MG63 (cell line): ENCODE data around the gene RNF19B. TPM values are rescaled to one million over a fixed set of nuclear protein-coding genes. Genes with fewer than 3 reads are reported as not detected.

Experiments
- DNase-seq: peaks from one replicate; pipeline ENCODE4 v3.0.0-alpha.2; 2020
- H3K27me3 ChIP-seq: fragments of 250-450 bp; sonication (Bioruptor Pico); 2 replicates; pipeline ENCODE4 v1.5.1; 2020; ENCODE audit warnings: mild to moderate bottlenecking, moderate library complexity
- H3K36me3 ChIP-seq: fragments of 250-450 bp; sonication (Bioruptor Pico); 2 replicates; pipeline ENCODE4 v1.5.1; 2020; ENCODE audit warnings: mild to moderate bottlenecking, moderate library complexity
- H3K4me3 ChIP-seq: fragments of 250-450 bp; sonication (Bioruptor Pico); 2 replicates; pipeline ENCODE4 v1.5.1; 2020; ENCODE audit warnings: mild to moderate bottlenecking, moderate library complexity
- H3K9me3 ChIP-seq: fragments of 250-450 bp; sonication (Bioruptor Pico); 2 replicates; pipeline ENCODE4 v1.5.1; 2020; ENCODE audit warnings: mild to moderate bottlenecking, moderate library complexity
- total RNA-seq: library from RNA; depleted of rRNA; stranded (reverse); fragments of >200 nt; shearing (Covaris generic); gene quantifications from 2 replicates; pipeline ENCODE4 v1.2.3, GENCODE V29; 2014; ENCODE audit warnings: low replicate concordance

The RNF19B gene
- total RNA-seq, 1 experiment from 2014 or later: 6.9 TPM

DNA sequence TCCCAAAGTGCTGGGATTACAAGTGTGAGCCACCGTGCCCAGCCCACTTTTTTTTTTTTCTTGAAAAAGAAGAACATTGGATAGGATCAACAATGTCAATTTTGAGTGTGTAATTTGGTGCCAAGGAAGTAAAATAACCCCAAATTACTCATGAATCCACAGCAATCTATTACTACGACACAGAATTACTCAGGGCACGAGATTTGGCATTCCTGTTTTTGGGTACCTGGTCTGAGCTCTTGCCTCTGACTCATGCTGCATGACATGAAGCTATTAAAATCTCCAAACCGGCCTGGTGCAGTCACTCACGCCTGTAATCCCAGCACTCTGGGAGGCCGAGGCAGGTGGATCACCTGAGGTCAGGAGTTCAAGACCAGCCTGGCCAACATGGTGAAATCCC is 10.4 kb downstream of the RNF19B start:
- Histone ChIP-seq H3K9me3 (no peaks in the 10 kb centered on the region), H3K27me3 (no peaks in the 10 kb centered on the region), H3K4me3 (no peak overlapping the region), H3K36me3 (no peaks in the 10 kb centered on the region)
- peak; percentile 62 for DNase-seq

GRCh38 chr1:32953495-32953894 is 11.1 kb downstream of the RNF19B start:
- no peak overlapping the region for H3K4me3 ChIP-seq

GRCh38 chr1:32949519-32949918 is 15.1 kb downstream of the RNF19B start:
- Histone ChIP-seq H3K27me3 (no peaks in the 10 kb centered on the region), H3K9me3 (no peaks in the 10 kb centered on the region), H3K36me3 (peaks cover 6% of the 10 kb centered on the region), H3K4me3 (no peak overlapping the region)
- DNase-seq: no peak

More at GRCh38 chr1:32953495-32953894, 11.1 kb downstream of the RNF19B start:
- Histone ChIP-seq H3K9me3 (no peaks in the 10 kb centered on the region), H3K27me3 (no peaks in the 10 kb centered on the region), H3K36me3 (no peaks in the 10 kb centered on the region)
- DNase-seq: no peak

DNA sequence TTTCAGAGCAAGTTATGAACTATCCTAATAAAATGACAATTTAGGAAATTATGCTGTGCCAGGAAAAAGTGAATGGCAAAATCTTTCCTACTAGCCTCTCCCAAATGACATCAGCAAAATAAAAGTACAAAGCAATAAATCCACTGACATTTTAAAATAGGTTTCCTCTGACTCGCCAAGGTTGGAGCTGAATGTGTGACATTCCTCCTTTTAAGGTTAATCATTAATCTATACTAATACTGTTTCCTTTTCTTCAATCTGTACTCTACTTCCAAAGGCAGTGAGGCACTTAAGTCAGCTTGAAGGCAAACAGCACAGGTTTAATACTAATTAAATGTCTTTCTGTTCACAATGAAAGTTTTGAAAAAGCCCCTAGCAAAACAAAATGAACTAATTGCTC is 15.7 kb downstream of the RNF19B start:
- H3K9me3 ChIP-seq: no peaks in the 10 kb centered on the region
- H3K27me3 ChIP-seq: no peaks in the 10 kb centered on the region
- H3K36me3 ChIP-seq: peaks cover 12% of the 10 kb centered on the region
- no peak for DNase-seq
- no peak overlapping the region for H3K4me3 ChIP-seq

- Histone ChIP-seq H3K27me3 (no peaks in the 10 kb centered on the region), H3K9me3 (no peaks in the 10 kb centered on the region), H3K36me3 (peaks cover 17% of the 10 kb centered on the region), H3K4me3 (no peak overlapping the region)
- no peak for DNase-seq
Measured at GRCh38 chr1:32948390-32948722, 16.3 kb downstream of the RNF19B start.

DNA sequence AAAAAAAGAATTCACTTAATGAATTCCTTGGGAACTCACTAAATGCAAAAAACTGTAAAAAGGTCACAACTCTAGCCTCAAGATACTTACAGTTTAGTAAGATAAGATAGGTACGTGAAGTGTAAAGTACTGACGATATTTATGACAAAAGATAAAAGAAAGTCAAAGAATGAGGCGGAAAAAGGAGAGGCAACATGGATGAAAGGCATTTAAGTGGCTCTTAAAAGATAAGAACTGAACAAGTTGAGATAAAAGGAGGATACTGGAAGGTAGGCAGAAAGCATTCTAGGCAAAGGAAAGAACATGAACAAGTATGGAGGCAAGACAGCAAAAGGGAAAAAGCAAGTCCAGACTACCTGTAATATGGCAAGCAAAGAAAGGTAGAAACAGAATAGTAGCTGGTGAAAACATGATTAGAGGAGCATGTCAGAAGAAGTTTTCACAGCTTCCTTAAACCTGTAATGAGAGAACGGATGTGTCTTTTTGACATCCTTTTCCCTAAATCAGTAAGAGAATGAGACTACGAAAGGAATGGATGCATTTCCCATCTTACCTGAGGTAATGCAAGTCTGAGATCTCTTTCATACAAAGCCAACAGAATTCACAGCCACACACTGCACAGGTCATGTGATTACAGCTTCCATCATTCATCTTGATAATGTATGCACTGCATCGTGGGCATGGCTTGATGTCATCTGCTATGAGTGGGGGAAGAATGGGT is 16.8 kb downstream of the RNF19B start:
- no peak for DNase-seq
- Histone ChIP-seq H3K4me3 (no peak overlapping the region), H3K36me3 (peaks cover 19% of the 10 kb centered on the region), H3K9me3 (no peaks in the 10 kb centered on the region), H3K27me3 (no peaks in the 10 kb centered on the region)

- no peaks in the 10 kb centered on the region for H3K27me3 ChIP-seq
- DNase-seq: no peak
- H3K9me3 ChIP-seq: no peaks in the 10 kb centered on the region
- H3K36me3 ChIP-seq: peaks cover 27% of the 10 kb centered on the region
- H3K4me3 ChIP-seq: no peak overlapping the region
Measured at GRCh38 chr1:32946413-32946812, 18.2 kb downstream of the RNF19B start.

DNA sequence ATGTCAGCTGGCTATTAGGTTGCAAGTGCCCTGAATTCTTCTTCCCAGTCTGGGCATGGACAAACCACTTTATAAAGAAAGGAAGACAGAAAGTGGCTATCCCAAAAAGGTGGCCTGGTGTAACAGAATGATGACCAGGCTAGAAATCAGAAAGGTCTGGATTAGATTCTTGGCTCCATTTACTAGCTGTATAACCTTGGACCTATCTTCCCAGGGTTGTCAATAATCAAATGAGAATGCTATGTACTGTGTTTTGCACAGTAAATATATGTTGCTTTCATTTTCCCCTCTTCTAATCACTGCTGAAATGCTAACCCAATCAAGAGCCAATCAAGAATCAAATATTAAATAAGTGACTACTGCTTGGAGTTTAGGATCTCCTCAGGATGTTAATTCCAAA is 20.4 kb downstream of the RNF19B start:
- DNase-seq: no peak
- Histone ChIP-seq H3K36me3 (peaks cover 33% of the 10 kb centered on the region), H3K9me3 (no peaks in the 10 kb centered on the region), H3K4me3 (no peak overlapping the region), H3K27me3 (no peaks in the 10 kb centered on the region)

- peaks cover 50% of the 10 kb centered on the region for H3K36me3 ChIP-seq
- H3K4me3 ChIP-seq: no peak overlapping the region
- H3K9me3 ChIP-seq: no peaks in the 10 kb centered on the region
- peak; percentile 87 for DNase-seq
- no peaks in the 10 kb centered on the region for H3K27me3 ChIP-seq
Measured at GRCh38 chr1:32939655-32940371, 24.8 kb downstream of the RNF19B start.

DNA sequence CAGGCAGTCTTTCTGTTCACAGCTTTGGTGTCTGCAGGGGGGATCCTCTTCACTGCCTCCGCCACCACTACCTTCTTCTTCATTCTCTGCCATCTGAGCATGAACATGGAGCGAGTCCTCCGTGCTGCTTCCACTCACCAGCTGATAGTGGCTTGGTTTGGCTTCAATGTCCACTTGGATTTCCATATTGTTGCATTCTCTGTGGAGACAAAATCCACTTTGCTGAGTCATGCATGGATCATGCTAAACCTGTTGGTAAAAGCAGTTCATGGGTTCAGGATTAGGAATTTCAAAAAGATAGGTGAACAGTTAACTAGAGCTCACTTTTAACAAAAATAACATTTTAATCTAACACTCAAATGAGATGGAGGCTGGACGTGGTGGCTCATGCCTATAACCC is 27.5 kb downstream of the RNF19B start:
- H3K4me3 ChIP-seq: no peak overlapping the region
- H3K27me3 ChIP-seq: no peaks in the 10 kb centered on the region
- DNase-seq: no peak
- no peaks in the 10 kb centered on the region for H3K9me3 ChIP-seq
- H3K36me3 ChIP-seq: peaks cover 37% of the 10 kb centered on the region

- no peak for DNase-seq
- Histone ChIP-seq H3K4me3 (no peak overlapping the region), H3K9me3 (no peaks in the 10 kb centered on the region), H3K36me3 (peaks cover 27% of the 10 kb centered on the region), H3K27me3 (no peaks in the 10 kb centered on the region)
Measured at GRCh38 chr1:32934535-32934934, 30.1 kb downstream of the RNF19B start.

- no peak for DNase-seq
- Histone ChIP-seq H3K4me3 (no peak overlapping the region), H3K27me3 (no peaks in the 10 kb centered on the region), H3K36me3 (peaks cover 27% of the 10 kb centered on the region), H3K9me3 (no peaks in the 10 kb centered on the region)
Measured at GRCh38 chr1:32933742-32934322, 30.8 kb downstream of the RNF19B start.

- DNase-seq: no peak
- H3K9me3 ChIP-seq: no peaks in the 10 kb centered on the region
- peaks cover 14% of the 10 kb centered on the region for H3K36me3 ChIP-seq
- no peak overlapping the region for H3K4me3 ChIP-seq
- H3K27me3 ChIP-seq: no peaks in the 10 kb centered on the region
Measured at GRCh38 chr1:32931760-32932159, 32.8 kb downstream of the RNF19B start.

GRCh38 chr1:32929366-32929765 is 35.2 kb downstream of the RNF19B start:
- no peaks in the 10 kb centered on the region for H3K27me3 ChIP-seq
- peaks cover 6% of the 10 kb centered on the region for H3K36me3 ChIP-seq
- no peaks in the 10 kb centered on the region for H3K9me3 ChIP-seq
- no peak for DNase-seq
- no peak overlapping the region for H3K4me3 ChIP-seq

GRCh38 chr1:32928715-32929114 is 35.9 kb downstream of the RNF19B start:
- DNase-seq: no peak
- H3K27me3 ChIP-seq: no peaks in the 10 kb centered on the region
- H3K36me3 ChIP-seq: peaks cover 2% of the 10 kb centered on the region; the same call in 1 of the 2 replicates
- no peaks in the 10 kb centered on the region for H3K9me3 ChIP-seq
- no peak overlapping the region for H3K4me3 ChIP-seq

DNA sequence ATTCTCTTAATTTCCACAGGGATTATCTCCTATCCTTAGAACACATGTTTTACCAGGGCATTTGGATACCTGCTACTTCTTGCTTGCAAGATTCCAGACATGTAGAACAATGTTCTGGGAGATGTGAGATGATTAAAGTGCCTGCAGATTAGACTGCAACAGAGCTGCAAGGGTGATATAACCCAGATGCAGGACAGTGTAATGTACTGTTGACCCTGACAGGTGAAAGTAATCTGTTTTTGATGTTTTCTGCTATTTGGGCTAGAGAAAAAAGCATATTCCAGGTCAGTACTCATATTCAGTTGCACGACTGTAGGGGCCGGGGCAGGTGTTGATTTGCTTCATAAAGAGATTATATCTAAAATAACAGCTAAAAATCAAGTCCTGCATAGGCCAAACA is 36.3 kb downstream of the RNF19B start:
- DNase-seq: no peak
- Histone ChIP-seq H3K4me3 (no peak overlapping the region), H3K9me3 (no peaks in the 10 kb centered on the region), H3K36me3 (no peaks in the 10 kb centered on the region; the same call in 1 of the 2 replicates), H3K27me3 (no peaks in the 10 kb centered on the region)

- Histone ChIP-seq H3K27me3 (no peaks in the 10 kb centered on the region), H3K9me3 (no peaks in the 10 kb centered on the region), H3K36me3 (no peaks in the 10 kb centered on the region), H3K4me3 (no peak overlapping the region)
- DNase-seq: no peak
Measured at GRCh38 chr1:32927441-32927840, 37.2 kb downstream of the RNF19B start.

- Histone ChIP-seq H3K36me3 (no peaks in the 10 kb centered on the region), H3K4me3 (no peak overlapping the region), H3K27me3 (no peaks in the 10 kb centered on the region), H3K9me3 (no peaks in the 10 kb centered on the region)
- DNase-seq: no peak
Measured at GRCh38 chr1:32926562-32926961, 38.0 kb downstream of the RNF19B start.
